Renal cortical epithelial cell (primary cell): ENCODE data around the gene MRGPRF. TPM values are rescaled to one million over a fixed set of nuclear protein-coding genes. Genes with fewer than 3 reads are reported as not detected.

Source experiments
- DNase-seq: peaks from one replicate; pipeline ENCODE4 v3.0.0-alpha.2; 2011; ENCODE audit warnings: low read depth
- total RNA-seq: library from RNA; depleted of rRNA; stranded (reverse); fragments of >200 nt; gene quantifications from 2 replicates; pipeline ENCODE4 v1.2.3, GENCODE V29; 2014

MRGPRF gene
- total RNA-seq: 0.10 TPM in 1 of 2 replicates, not detected in the other

- DNase-seq: no peak
Observed at GRCh38 chr11:69013009-69013951, at the start of gene MRGPRF. TSS of gene MRGPRF (minus strand) at chr11:69013246. CDS start at chr11:69009901, 3,345 bp downstream.

GRCh38 chr11:69062169-69062855 lies 49.3 kb upstream of the MRGPRF start:
- DNase-seq: no peak

GRCh38 chr11:69061713-69062053 lies 48.6 kb upstream of the MRGPRF start:
- DNase-seq: no peak

GRCh38 chr11:69060806-69061712 lies 48.0 kb upstream of the MRGPRF start:
- DNase-seq: no peak

GRCh38 chr11:69059985-69060384 lies 46.9 kb upstream of the MRGPRF start:
- no peak for DNase-seq

- no peak for DNase-seq
Observed at GRCh38 chr11:69059429-69059828, 46.4 kb upstream of the MRGPRF start.

GRCh38 chr11:69058511-69059270 lies 45.6 kb upstream of the MRGPRF start:
- no peak for DNase-seq

- DNase-seq: no peak
Observed at GRCh38 chr11:69057801-69058200, 44.8 kb upstream of the MRGPRF start.

GRCh38 chr11:69057236-69057635 lies 44.2 kb upstream of the MRGPRF start:
- no peak for DNase-seq

GRCh38 chr11:69055598-69056516 lies 42.8 kb upstream of the MRGPRF start:
- DNase-seq: peak; percentile 22

GRCh38 chr11:69055212-69055586 lies 42.2 kb upstream of the MRGPRF start:
- DNase-seq: no peak

GRCh38 chr11:69054397-69055211 lies 41.6 kb upstream of the MRGPRF start:
- no peak for DNase-seq

GRCh38 chr11:69053546-69054396 lies 40.7 kb upstream of the MRGPRF start:
- no peak for DNase-seq

- DNase-seq: no peak
Observed at GRCh38 chr11:69053169-69053477, 40.1 kb upstream of the MRGPRF start.

GRCh38 chr11:69052343-69053168 lies 39.5 kb upstream of the MRGPRF start:
- DNase-seq: no peak

GRCh38 chr11:69051381-69052342 lies 38.6 kb upstream of the MRGPRF start:
- no peak for DNase-seq
